Coronary artery (tissue), 2 donors: ENCODE data around the gene DOC2A.

Source experiments
- DNase-seq: peaks from one replicate; pipeline ENCODE4 v3.0.0-alpha.2; 2017; ENCODE audit warnings: low spot score
- H3K27ac ChIP-seq, 2 donors: fragments of 200-600 bp; sonication (generic); one replicate each; pipeline ENCODE4 v1.5.1; 2016 to 2019
- H3K4me3 ChIP-seq: fragments of 200-600 bp; sonication (generic); 2 replicates; pipeline ENCODE4 v1.5.1; 2016; ENCODE audit warnings: mild to moderate bottlenecking, moderate library complexity
- CTCF ChIP-seq: fragments of 200-600 bp; sonication (generic); IDR thresholded peaks from one replicate; pipeline ENCODE4 v1.5.1; 2019; ENCODE audit warnings: antibody characterized with exemption

Gene DOC2A

GRCh38 chr16:30009085-30009862 lies 1.6 kb downstream of the DOC2A start:
- DNase-seq = no peak
- no peak overlapping the region for H3K27ac ChIP-seq

GRCh38 chr16:30007378-30007895 lies 3.4 kb downstream of the DOC2A start:
- H3K27ac ChIP-seq = no peak overlapping the region
- no peak overlapping the region for H3K4me3 ChIP-seq
- no peak for DNase-seq
- no peak for TF ChIP-seq CTCF

More at GRCh38 chr16:30009085-30009862, 1.6 kb downstream of the DOC2A start:
- no peak for TF ChIP-seq CTCF
- no peak overlapping the region for H3K4me3 ChIP-seq

- no peak for DNase-seq
- Histone ChIP-seq H3K27ac (no peak overlapping the region), H3K4me3 (no peak overlapping the region)
- no peak for TF ChIP-seq CTCF
These were observed 4.0 kb downstream of the DOC2A start for GRCh38 chr16:30006659-30007377.

- no peak overlapping the region for H3K27ac ChIP-seq
- DNase-seq = no peak
- no peak overlapping the region for H3K4me3 ChIP-seq
- no peak for TF ChIP-seq CTCF
These were observed 4.7 kb downstream of the DOC2A start for GRCh38 chr16:30006095-30006473.

GRCh38 chr16:30005341-30006094 lies 5.3 kb downstream of the DOC2A start:
- Histone ChIP-seq H3K4me3 (no peak overlapping the region), H3K27ac (no peak overlapping the region)
- TF ChIP-seq CTCF = peak; percentile 62
- DNase-seq = no peak

- no peak for TF ChIP-seq CTCF
- no peak for DNase-seq
- H3K4me3 ChIP-seq = no peak overlapping the region
- no peak overlapping the region for H3K27ac ChIP-seq
These were observed 6.0 kb downstream of the DOC2A start for GRCh38 chr16:30004811-30005242.
